ENCODE measurements around the gene PPP1CB.

Gene PPP1CB

DNA sequence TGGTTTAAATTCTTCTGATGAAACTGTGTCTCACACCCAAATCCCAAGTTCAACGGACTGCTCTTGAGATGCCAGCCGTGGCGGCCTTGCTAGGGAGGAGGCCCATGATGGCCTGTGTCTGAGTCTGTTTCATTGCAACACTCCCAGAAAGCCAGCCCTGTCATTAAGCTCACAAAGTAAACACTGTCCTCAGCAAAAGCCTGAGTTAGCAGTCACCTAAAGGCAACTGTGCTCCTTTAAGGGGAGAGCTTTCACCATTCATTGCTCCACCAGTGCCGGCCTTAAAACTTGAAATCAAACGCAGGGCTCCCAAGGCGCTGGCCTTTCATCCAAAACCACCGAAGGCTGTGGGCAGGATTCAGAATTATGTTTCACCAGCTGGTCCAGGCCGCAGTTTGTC lies 42.5 kb upstream of the PPP1CB start:
- DNase-seq (ENCODE audit: low read depth): no peak
- in situ Hi-C loops (cut with HindIII; ENCODE audit: low sequenced_read_pairs): no loop called here

DNA sequence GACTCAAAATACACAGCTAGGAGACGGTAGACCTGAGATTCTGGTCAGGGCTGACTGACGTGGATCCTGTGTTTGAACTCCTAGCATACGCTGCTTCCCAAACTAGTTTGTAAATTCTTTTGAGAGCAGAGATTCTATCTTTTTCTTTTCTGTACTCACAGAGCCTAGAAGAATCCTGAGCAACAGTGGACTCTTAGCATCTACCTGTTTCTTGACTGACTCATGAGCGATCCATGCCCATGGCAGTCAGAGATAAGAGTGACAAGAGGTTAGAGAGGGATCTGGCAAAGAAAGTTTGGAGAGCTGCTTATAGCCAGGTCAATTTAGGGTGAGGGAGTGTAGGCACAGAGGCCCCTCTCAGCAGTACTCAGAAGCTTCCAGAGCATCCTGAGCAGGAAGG lies 41.1 kb upstream of the PPP1CB start:
- no peak overlapping the region for H3K4me3 ChIP-seq (ENCODE audit: low read depth, low read length)
- in situ Hi-C loops (cut with HindIII; ENCODE audit: low sequenced_read_pairs): no loop called here
- TF ChIP-seq, protein P1, sequence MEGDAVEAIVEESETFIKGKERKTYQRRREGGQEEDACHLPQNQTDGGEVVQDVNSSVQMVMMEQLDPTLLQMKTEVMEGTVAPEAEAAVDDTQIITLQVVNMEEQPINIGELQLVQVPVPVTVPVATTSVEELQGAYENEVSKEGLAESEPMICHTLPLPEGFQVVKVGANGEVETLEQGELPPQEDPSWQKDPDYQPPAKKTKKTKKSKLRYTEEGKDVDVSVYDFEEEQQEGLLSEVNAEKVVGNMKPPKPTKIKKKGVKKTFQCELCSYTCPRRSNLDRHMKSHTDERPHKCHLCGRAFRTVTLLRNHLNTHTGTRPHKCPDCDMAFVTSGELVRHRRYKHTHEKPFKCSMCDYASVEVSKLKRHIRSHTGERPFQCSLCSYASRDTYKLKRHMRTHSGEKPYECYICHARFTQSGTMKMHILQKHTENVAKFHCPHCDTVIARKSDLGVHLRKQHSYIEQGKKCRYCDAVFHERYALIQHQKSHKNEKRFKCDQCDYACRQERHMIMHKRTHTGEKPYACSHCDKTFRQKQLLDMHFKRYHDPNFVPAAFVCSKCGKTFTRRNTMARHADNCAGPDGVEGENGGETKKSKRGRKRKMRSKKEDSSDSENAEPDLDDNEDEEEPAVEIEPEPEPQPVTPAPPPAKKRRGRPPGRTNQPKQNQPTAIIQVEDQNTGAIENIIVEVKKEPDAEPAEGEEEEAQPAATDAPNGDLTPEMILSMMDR (IDR thresholded peaks at IDR 0.05; ENCODE audit: low read depth, low read length, missing control alignments): no peak
- DNase-seq (ENCODE audit: low read depth): no peak

More for the DNA sequence above, 42.5 kb upstream of the PPP1CB start:
- H3K4me3 ChIP-seq (ENCODE audit: low read depth, low read length): no peak overlapping the region
- TF ChIP-seq, protein P1 (IDR thresholded peaks at IDR 0.05; ENCODE audit: low read depth, low read length, missing control alignments): no peak

DNA sequence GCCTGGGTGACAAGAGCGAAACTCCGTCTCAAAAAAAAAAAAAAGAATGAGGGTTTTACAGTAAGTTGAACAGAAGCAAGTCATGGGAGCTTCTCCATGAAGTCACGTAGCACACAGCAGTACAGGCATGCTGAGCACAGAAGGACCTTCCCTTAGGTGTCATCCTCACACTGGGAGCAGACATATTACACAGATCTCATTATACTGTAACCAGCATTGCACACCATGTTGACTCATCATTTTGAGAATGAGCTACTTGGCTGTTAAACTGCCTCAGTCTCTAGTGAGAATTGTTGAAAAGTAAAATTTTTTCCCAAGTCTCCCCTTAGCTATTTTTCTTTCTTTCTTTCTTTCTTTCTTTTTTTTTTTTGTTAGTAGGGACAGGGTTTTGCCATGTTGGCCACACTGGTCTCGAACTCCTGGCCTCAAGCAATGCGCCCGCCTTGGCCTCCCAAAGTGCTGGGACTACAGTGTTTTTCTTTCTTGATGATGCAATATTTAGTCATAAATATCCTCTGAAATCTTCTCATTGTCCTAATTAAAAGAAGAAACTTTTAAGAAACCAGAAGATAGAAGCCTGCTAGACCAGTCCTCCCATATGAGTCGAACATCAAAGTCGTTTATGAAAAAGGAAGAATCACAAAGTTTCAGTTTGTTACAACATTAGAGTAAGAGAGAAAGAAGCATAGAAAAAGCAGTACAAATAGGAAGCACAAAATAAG lies 37.9 kb upstream of the PPP1CB start:
- TF ChIP-seq, protein P1 (IDR thresholded peaks at IDR 0.05; ENCODE audit: low read depth, low read length, missing control alignments): no peak
- in situ Hi-C loops (cut with HindIII; ENCODE audit: low sequenced_read_pairs): no loop called here
- H3K4me3 ChIP-seq (ENCODE audit: low read depth, low read length): no peak overlapping the region
- DNase-seq (ENCODE audit: low read depth): no peak

DNA sequence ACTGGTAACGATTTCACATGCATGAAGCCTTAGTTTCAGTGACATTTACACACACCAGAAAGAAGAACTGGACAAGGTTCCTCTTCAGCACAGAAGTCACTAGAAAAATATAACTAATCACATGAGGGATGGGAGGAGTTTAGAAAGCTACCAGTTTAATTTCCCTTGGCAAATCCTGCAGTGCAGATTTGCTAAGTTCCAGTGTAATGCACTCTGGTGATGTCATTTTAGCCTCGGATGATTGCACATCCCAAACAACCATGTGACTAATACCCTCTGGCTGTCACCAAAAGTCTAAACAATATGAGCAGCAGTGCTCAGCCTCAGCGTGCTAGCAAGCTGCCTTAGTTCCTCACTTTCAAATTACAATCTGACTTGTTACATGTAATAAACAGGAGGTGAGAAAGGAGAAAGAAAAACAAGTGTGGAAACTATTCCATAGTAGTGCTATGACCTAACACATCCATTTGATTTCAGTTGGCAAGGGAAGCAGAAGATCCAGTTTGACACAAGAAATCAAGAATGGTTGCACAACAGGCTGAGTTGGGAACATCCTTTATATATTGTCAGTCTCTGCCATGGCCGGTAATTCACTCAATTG lies 35.3 kb upstream of the PPP1CB start:
- TF ChIP-seq, protein P1 (IDR thresholded peaks at IDR 0.05; ENCODE audit: low read depth, low read length, missing control alignments): no peak
- no peak overlapping the region for H3K4me3 ChIP-seq (ENCODE audit: low read depth, low read length)
- DNase-seq (ENCODE audit: low read depth): peak; percentile 85
- in situ Hi-C loops (cut with HindIII; ENCODE audit: low sequenced_read_pairs): no loop called here

DNA sequence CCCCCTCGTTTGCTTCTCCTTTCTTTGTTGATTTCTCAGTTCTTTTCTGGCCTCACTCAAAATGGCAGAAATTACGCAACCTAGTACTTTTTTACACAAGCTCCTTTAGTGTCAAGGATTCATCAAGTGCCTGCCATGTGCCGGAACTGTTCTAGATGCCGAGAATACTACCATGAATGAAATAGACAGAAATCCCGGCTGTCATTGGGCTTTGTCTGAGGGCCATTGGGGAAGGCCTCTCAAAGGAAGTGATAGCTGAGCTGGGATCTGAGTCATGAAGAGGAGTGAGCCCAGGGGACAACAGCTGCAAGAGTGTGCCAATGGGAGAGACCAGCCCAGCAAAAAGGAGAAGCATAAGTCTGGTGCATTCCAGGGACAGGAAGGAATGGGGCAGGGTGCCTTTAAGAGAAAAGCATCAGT lies 34.3 kb upstream of the PPP1CB start:
- in situ Hi-C loops (cut with HindIII; ENCODE audit: low sequenced_read_pairs): no loop called here
- TF ChIP-seq, protein P1 (IDR thresholded peaks at IDR 0.05; ENCODE audit: low read depth, low read length, missing control alignments): no peak
- DNase-seq (ENCODE audit: low read depth): no peak
- H3K4me3 ChIP-seq (ENCODE audit: low read depth, low read length): no peak overlapping the region

DNA sequence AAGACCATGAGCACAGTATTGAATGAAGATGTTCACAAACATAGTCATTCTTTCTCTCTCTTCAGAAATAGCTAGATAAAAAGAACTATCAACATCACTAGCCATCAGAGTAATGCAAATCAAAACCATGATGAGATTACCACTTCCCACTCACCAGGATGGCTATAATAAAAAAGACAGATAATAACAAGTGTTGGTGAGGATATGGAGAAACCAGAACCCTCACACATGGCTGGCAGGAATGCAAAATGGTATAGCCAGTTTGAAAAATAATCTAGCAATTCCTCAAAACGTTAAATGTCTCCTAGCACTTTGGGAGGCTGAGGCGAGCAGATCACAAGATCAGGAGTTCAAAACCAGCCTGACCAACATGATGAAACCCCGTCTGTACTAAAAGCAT lies 31.3 kb upstream of the PPP1CB start:
- TF ChIP-seq, protein P1 (IDR thresholded peaks at IDR 0.05; ENCODE audit: low read depth, low read length, missing control alignments): no peak
- in situ Hi-C loops (cut with HindIII; ENCODE audit: low sequenced_read_pairs): no loop called here
- DNase-seq (ENCODE audit: low read depth): no peak
- no peak overlapping the region for H3K4me3 ChIP-seq (ENCODE audit: low read depth, low read length)
